ENCODE data around the gene FRMD4A. TPM values are rescaled to one million over a fixed set of nuclear protein-coding genes. Genes with fewer than 3 reads are reported as not detected.

FRMD4A gene
- total RNA-seq, 2 donors from 2014 or later: 18.9 to 46.1 TPM

GRCh38 chr10:14250496-14251076, 80.1 kb downstream of the FRMD4A start:
- TF ChIP-seq CTCF (IDR thresholded peaks at IDR 0.05) (no peak), POLR2A (IDR thresholded peaks at IDR 0.05) (no peak)
- intact Hi-C loops (cut with DNase I): no loop called here
- H3K4me3 ChIP-seq: no peak overlapping the region
- H3K27ac ChIP-seq: no peak overlapping the region
- no peaks in the 10 kb centered on the region for H3K9me3 ChIP-seq
- ATAC-seq (no peak), DNase-seq (no peak)
- no peaks in the 10 kb centered on the region for H3K4me1 ChIP-seq
- H3K27me3 ChIP-seq: no peaks in the 10 kb centered on the region
- 80 to 89% methylated on average over 2 of the region's 2 CpGs for WGBS, 2 donors
- H3K36me3 ChIP-seq (replicated peaks in 1 of 2; ENCODE audit: insufficient read depth in 1 of 2, low read depth in 2 of 2): no peaks in the 10 kb centered on the region

- intact Hi-C loops (cut with DNase I): no loop called here
- TF ChIP-seq CTCF (IDR thresholded peaks at IDR 0.05): no peak
- no peak for TF ChIP-seq POLR2A (IDR thresholded peaks at IDR 0.05)
- ATAC-seq (no peak), DNase-seq (peak in 2 of 4 donors; percentile 19 to 34)
- Histone ChIP-seq H3K36me3 (replicated peaks in 1 of 2; ENCODE audit: insufficient read depth in 1 of 2, low read depth in 2 of 2) (no peaks in the 10 kb centered on the region), H3K4me1 (no peaks in the 10 kb centered on the region), H3K4me3 (no peak overlapping the region), H3K27me3 (no peaks in the 10 kb centered on the region), H3K27ac (no peak overlapping the region), H3K9me3 (no peaks in the 10 kb centered on the region)
- WGBS, 2 donors: 60 to 66% methylated on average over 9 of the region's 9 CpGs
Observed at GRCh38 chr10:14247377-14248116, 83.2 kb downstream of the FRMD4A start.

GRCh38 chr10:14244801-14245211, 85.9 kb downstream of the FRMD4A start:
- Histone ChIP-seq H3K27me3 (no peaks in the 10 kb centered on the region), H3K4me3 (no peak overlapping the region), H3K36me3 (replicated peaks in 1 of 2; ENCODE audit: insufficient read depth in 1 of 2, low read depth in 2 of 2) (no peaks in the 10 kb centered on the region), H3K27ac (no peak overlapping the region), H3K4me1 (no peaks in the 10 kb centered on the region), H3K9me3 (no peaks in the 10 kb centered on the region)
- intact Hi-C loops (cut with DNase I): no loop called here
- DNase-seq: no peak
- ATAC-seq: no peak
- WGBS, 2 donors: 89 to 98% methylated on average over 3 of the region's 3 CpGs
- TF ChIP-seq CTCF (IDR thresholded peaks at IDR 0.05) (no peak), POLR2A (IDR thresholded peaks at IDR 0.05) (no peak)

GRCh38 chr10:14244147-14244546, 86.6 kb downstream of the FRMD4A start:
- no peak for ATAC-seq
- intact Hi-C loops (cut with DNase I): no loop called here
- no peaks in the 10 kb centered on the region for H3K36me3 ChIP-seq (replicated peaks in 1 of 2; ENCODE audit: insufficient read depth in 1 of 2, low read depth in 2 of 2)
- TF ChIP-seq CTCF (IDR thresholded peaks at IDR 0.05) (no peak), POLR2A (IDR thresholded peaks at IDR 0.05) (no peak)
- no peak for DNase-seq
- no peaks in the 10 kb centered on the region for H3K4me1 ChIP-seq
- 64 to 71% methylated on average over 3 of the region's 3 CpGs for WGBS, 2 donors
- H3K27ac ChIP-seq: no peak overlapping the region
- H3K9me3 ChIP-seq: no peaks in the 10 kb centered on the region
- no peak overlapping the region for H3K4me3 ChIP-seq
- H3K27me3 ChIP-seq: no peaks in the 10 kb centered on the region

GRCh38 chr10:14243221-14243620, 87.5 kb downstream of the FRMD4A start:
- H3K4me3 ChIP-seq: no peak overlapping the region
- H3K27ac ChIP-seq: no peak overlapping the region
- H3K9me3 ChIP-seq: no peaks in the 10 kb centered on the region
- H3K36me3 ChIP-seq (replicated peaks in 1 of 2; ENCODE audit: insufficient read depth in 1 of 2, low read depth in 2 of 2): no peaks in the 10 kb centered on the region
- ATAC-seq (no peak), DNase-seq (no peak)
- no peaks in the 10 kb centered on the region for H3K27me3 ChIP-seq
- intact Hi-C loops (cut with DNase I): no loop called here
- no peaks in the 10 kb centered on the region for H3K4me1 ChIP-seq
- WGBS, 2 donors: 85 to 95% methylated on average over 6 of the region's 6 CpGs
- TF ChIP-seq POLR2A (IDR thresholded peaks at IDR 0.05): no peak
- no peak for TF ChIP-seq CTCF (IDR thresholded peaks at IDR 0.05)
